ENCODE measurements around the gene FSTL4.

The FSTL4 gene

DNA sequence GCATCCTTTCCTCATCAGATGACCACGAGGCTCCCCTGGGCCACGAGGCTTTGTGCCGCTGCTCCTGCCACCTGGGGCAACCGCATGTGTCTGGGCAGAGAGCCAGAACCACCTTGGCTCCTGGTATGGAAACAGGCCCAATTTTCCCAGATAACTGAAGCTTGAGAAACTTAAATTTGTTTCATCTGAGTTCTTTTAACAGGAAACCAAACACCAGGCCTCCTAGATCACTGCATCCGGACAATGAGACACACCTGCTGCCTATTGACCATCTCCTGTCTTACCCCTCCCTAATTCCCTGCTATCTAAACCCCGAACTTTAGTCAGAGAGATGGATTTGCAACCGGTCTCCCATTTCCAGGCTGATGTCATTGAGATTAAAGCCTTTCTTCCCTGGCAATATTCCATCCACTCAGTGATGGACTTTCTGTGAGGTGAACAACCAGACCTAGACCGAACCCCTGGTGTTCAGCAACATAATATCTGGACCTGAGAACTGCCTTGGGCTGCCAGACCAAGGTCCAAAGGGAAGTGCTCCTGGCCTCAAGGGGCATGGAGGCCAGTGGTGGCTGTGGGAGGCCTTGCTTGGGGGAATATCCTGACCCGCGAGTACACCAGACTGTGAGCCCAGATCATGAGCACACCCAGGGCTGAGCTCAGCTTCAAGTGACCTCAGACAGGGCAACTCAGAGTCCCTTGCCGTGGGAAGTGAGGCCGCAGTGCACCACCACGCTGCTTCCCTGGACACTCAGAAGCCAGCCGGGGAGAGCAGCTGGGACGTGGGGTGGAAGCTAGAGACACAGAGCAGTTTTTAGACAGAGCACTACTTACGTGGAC lies 360.8 kb downstream of the FSTL4 start:
- no peak for DNase-seq

DNA sequence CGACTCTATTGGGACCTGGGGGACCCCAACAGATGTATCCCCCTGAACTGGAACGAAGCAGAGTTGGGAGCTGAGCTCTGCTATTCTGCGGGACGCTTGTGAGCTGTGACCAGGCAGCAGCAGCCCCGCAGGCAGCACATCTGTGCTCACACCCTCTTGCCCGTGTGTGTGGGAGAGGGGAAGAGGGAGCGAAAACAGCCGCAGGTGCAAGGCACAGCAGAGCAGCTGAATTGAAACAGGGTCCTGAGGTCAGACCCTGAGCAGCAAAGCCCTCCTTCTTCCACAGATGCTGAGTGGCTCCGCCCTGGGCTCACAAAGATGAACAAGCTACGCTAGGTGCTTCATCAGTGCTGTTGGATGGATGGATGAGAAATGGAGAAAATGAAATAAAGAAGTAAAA lies 361.8 kb downstream of the FSTL4 start:
- DNase-seq = no peak

DNA sequence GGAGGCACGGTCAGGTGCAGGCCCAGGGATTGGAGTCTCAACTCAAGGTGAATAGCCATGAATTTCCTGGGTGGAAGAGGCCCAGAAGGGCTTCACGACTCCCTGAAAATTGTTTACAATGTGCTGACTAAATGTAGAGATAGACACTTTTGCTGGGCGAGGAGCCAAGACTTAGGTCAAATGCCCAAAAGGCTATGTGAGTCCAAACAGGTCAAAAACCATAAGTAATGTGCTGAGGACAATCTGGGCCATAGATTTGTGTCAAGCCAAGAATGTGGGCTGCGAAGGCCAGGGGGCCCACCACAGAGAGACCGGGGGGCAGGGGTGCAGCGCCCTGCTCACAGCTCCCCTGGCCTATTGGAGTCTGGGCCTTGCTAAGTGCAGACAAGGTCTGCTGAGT lies 362.7 kb downstream of the FSTL4 start:
- DNase-seq = no peak

DNA sequence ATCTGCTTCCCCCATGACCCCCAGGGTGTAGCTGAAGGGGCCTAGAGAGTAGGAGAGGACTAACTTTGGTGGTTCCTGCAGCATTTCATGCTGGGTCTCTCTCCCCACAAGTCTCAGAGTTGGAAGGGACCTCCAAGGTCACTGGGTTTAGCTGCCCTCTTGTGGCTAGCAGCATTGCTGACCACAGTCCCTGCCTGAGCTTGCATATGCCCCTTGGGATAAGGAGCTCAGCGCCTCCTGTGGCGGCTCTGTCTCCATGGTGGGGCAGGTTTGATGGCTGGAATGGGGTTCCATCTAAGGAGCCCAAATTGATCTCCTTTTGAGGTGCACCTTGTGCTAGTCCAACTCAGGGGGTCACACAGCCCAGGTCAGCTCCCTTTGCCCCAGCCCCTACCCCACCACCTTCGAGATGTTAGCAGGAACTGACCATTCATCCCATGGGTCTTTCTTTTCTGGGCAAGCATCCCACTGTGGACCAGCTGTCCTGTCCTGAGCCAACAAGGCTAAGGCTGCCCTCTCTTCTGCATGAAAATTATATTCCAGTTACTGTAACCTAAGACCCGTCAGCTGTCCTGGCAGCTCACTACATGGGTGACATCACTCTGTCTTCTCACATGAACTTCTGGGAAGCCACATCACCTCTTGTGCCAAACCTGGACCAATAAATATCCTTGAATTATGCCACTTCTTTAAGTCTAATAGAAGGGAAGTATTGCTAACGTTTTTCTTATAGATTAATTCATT lies 364.3 kb downstream of the FSTL4 start:
- DNase-seq = no peak

DNA sequence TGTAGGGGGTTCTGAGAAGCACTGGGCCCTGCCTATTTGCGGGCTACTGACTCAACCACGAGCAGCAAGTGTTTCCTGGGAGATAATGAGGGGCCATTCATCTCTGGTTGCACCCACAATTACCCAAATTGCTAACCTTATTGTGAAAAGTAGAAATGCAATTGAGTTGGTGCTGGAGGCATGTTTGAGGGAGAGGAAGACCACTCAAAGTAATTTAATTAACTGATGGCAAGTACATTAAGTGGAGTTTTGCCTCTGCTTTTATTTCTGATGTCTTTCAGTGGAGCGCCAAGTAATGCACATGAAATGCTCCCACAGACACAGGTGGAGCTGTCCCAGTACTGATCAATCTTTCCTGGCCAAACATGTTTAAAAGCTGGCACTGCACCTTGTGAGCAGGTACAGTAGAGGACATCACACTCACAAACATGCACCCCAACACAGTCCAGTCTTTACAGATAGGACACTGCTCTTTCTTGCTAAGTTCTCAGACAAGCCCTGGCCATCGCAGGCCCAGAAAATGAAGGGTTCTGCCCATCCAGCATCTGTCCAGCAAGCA lies 365.1 kb downstream of the FSTL4 start:
- no peak for DNase-seq

DNA sequence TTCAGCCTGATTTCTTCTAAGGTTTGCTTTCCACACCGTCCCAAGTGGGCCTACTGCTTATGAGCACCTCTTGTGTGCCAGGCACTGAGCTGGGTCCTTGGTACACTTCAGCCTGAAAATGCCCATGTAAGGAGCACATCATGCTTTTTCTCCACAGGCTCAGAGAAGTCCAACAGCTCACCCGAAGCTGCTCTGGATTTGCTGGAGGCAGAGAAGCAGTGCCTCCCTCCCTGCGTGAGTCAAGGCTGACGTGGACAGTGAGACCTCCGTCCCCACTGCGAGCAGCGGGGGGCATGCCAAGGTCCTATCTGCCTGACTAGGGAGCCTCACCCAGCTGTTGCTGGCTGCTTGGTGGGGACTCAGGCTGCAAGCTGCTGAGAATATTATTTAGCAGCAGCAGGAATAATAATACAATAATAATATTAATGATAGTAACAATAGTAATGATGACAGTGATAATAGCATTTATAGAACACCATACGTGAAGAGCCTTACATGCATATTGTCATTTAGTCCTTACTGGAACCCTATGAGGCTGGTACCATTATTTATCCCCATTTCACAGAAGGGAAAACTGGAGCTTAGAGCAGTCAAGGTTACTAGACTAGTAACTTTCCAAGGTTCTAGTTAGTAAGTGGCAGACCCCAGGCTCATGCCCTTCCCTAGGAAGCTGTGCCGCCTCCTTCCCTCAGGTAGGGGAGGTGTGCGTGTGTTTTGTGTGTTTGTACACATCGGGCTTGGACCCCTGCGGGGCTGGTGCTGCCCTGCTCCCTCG lies 365.8 kb downstream of the FSTL4 start:
- DNase-seq = no peak

DNA sequence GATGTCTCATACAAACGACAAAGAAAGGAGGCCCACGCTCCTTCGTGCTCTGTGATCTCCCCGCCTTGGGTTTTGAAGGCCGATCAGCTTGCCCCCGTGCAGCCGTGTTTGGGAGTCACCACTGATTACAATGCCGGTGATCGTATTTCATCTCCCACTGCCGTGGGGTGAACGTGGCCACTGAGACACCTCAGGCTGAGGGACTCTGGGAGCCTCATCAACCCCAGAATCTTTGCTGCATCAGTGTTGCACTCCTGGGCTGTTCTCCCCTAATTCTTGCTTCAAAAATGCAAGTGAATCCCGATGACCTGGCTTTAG lies 366.3 kb downstream of the FSTL4 start:
- no peak for DNase-seq

DNA sequence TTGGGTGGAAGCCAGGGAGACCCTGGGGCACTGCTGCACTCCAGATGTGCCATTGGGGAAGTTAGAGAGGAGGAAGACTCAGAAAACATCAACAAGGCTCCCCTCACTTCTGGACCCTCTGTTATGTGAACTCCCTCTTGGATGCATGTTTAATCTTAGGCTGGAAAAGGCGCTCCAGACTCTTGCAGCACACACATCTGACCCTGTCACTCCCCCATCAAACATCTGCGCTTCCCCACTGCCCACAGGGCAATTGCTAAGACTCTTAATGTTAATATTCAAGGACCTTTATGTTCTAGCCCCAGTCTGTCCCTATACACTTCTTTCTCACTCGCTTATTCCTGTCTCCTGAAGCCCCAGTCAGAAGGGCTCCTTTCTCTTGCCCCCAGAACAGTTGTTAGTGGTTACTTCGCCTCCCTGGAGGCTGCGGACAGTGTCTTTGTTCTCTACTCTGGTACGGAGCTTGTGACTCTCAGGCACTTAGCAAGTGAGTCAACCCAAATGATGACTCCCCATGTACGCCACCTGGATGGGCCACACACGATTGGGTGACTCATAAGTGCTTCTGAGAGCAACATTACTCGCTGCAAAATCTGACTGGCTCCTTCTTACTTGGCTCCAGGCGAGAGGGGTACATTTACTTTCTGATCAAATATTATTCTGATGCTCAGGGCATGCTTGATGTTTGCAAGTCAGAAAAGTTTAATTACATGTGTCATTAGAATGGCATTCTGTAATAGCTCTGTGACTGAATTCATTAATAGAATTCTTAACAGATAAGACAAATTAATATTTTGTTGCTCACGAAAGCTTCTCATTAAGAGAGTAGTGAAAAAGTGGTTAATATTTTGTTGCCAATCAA lies 366.9 kb downstream of the FSTL4 start:
- DNase-seq = no peak

DNA sequence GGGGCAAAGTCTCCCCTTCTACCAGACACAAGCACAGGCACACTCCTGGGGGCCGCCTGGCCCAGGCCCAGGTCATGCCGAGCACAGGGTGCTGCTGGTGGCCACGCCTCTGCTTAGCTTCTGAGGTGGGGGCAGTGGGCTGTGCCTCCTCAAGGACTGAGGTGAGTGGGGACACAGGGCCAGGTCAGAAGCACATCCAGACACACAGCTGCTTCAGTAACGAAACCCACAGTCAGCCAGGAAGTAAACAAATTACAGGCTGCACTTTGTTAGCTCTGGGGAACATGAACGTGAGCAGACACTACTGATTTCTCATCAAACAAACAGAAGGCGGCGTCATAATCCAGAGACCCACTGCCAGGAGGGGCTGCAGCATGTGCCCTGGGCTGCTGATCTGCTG lies 368.1 kb downstream of the FSTL4 start:
- no peak for DNase-seq

DNA sequence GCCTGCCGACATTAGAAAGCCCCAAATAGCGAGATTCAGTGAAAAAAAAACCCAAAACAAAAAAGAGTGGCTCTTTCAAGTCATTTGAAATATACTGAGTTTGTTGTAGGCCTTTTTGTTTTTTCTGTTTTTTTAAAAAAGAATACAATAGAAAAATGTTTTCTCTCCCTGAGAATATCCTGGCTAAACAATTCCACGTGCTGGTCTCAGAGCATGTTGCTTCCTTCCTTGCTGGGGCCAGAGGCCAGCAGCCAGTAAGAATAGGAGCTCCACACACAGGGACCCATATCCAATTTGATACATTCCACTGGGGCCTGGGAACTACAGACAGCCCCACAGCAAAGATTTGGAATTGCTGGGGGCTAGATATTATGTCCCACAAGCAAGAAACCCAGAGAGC lies 369.1 kb downstream of the FSTL4 start:
- DNase-seq = no peak

DNA sequence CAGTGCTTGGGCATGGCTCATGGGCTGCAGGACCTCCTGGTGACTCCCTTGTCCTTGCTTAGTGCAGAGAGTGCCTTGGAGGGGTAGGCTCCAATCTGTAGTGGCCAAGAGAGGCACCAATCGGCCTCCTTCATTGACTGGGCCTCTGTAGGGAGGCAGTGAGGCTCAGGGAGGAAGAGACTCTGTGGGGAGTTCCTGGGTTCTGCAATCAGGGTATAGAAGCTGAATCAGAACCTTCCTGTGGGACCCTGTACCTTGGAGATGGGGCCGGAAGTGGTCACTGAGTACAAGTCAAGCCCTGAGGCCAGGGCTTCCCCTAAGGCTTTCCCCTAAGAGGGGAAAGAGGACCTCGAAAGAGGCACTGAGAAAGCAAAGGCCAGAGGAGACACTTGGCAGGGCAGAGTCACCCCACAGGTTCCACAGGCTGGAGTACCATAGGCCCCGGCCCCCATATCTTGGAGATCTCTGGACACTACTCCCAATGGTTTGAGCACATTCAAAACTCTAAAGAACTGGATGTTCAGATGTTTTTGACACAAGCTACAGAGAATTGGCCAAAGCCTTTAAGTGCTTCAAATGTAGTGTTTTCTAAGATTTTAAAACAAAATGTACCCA lies 370.0 kb downstream of the FSTL4 start:
- DNase-seq = no peak

DNA sequence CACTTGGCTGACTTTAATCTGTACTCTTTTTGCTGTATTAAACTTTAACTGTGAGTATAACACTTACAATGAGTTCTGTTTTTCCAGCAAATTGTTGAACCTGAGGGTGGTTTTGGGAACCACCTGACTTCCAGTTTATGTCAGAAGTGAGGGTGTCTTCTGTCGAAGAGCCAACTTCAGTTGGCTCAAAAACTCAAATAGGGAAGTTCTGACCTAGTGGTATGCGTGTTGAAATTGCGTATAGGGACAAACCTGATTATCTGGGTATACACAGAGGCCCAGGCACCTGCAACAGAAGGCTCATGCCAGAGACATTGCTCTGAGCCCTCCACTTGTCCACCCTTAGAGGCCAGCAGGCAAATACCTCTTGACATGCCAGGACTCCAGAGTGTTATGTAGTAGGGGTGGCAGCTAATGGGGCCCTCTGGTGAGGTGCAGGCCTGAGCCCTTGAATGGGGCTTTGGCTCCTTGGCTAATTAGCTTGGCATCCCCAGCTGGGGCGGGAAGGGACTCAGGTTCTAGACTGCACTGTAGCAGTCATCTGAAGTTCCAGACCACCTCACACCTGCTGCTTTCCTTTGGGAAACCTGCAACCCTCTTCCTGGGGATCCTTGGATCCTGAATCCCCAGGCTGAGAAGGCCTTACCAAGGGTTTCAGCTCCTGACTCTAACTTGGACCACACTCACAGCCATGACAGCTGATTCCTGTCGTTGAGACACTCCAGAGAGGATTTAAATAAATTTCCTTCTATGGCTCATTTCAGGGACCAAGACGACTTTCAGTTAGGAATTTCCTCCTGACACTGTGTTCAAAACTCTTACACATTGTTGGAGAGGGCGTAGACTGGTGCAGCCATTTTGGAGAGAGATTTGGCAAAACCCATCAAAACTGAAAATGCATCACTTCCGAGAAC lies 370.9 kb downstream of the FSTL4 start:
- DNase-seq = no peak

DNA sequence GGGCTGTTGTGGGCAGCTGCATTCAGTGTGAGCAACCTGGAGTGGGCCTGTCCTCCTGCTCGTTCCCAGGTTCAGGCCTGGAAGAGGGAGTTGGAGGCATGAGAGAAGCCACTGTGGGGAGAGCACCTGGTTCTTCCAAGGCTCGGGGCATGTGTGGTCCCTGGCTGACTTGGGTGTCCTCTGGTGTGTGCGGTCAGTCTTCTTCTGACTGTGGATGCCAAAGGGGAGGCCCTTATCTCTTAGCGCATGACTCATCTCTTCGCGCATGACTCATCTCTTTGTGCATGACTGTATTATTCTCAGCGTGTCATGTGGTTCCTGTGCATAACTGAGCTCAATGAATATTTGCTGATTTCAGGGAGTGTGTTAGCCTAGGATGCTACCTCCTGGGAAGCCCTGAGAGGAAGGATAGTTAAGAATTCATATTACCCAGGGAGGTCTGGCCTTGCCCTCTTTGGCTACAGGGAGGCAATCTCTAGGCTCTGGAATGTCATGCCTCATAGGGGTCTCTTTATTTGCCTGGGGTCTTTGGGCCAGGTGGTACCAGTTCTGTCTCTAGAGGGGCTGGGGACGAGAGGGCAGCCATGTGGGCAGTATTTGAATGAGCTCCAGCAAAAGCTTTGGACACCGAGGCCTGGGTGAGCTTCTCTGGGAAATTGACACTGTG lies 371.8 kb downstream of the FSTL4 start:
- DNase-seq = no peak

DNA sequence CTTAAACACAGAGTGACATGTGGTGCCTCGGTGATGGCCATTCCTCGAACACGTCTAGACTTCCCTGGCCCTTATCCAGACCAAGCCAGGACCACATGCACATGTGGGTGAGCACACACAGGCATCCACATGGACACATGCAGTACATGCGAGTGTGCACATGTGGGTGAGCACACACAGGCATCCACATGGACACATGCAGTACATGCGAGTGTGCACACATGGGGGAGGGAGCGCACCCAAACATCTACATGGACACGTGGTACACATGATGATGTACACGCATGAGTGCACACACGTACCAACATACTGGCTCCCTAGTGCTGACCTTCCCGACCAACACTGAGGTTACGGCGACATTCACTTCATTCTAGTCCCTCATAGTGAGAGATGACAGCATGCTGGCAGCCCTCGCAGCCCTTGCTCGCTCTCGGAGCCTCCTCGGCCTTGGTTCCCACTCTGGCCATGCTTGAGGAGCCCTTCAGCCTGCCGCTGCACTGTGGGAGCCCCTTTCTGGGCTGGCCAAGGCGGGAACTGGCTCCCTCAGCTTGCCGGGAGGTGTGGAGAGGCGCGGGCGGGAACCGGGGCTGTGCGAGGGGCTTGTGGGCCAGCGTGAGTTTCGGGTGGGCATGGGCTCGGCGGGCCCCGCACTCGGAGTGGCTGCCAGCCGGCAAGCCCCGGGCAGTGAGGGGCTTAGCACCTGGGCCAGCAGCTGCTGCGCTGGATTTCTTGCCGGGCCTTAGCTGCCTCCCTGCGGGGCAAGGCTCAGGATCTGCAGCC lies 373.7 kb downstream of the FSTL4 start:
- no peak for DNase-seq

DNA sequence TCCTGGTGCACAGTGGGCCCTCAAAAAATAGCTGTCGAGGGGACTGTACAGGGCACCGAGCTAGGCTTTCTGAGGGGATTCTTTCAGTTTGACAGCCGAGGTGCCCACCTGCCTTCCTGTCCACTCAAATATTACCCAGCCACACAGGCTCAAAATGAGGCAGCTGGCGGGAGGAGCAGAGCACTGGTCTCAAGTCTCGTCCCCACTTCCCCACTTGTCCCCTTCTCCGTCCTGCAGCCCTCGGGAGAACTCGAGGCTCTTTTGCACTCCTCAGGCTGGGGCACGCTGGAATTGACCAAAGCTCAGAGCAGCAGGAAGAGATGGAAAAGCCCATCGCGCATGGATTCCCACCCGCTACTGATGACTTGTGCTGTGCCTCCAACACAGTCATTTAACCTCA lies 375.4 kb downstream of the FSTL4 start:
- DNase-seq = no peak

DNA sequence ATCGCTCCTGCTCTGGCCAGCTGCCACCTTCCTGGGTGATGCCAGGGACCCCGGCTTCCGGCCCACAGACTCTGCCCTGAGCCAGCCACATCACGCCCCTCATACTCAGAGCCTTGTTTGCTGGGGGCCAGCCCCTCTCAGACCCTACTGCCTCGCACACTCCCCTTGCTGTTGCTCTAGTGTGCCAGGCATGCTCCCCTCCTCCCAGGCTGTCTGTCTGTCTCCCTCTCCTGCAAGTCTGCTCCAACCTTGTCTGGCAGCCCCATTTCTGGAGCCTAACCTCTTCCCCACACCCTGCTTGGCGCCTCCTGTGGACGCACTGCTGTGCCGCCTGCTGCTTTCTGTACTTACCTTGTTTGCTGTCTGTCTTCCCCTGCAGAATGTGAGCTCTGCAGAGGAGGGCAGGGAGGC lies 375.8 kb downstream of the FSTL4 start:
- DNase-seq = no peak

DNA sequence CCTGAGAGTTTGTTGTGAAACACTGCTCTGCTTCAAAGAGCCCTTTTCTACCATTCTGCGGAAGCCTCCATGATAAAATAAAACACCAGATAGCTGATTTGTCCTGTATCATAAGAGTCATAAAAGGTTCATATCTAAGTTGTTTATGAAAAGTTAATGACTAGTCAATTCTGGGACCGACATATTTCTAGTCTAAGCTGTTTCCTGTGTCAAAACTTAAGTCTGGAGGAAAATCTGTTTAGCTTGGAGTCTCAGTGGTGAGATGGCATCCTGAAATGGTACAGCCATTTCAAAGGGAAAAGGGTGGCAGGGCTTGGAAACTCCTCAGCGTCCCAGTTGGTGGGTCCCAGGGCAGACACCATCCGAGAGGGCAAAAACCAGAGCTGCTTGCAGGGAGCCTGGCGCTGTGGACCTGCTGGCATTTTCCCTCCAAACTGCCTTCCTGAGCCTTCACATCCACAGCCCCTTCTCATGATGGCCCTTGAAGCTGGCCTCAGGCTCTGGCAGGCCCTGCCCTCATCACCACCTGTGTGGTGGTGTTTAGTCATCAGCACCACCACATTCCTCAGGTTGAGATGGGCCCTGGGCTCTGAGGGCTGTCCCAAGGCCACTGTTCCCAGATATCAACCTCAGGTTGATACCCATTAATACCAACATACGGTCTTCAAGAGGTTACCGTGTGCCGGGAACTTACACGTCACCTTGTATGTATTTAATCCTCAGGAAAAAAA lies 376.5 kb downstream of the FSTL4 start:
- DNase-seq = no peak

DNA sequence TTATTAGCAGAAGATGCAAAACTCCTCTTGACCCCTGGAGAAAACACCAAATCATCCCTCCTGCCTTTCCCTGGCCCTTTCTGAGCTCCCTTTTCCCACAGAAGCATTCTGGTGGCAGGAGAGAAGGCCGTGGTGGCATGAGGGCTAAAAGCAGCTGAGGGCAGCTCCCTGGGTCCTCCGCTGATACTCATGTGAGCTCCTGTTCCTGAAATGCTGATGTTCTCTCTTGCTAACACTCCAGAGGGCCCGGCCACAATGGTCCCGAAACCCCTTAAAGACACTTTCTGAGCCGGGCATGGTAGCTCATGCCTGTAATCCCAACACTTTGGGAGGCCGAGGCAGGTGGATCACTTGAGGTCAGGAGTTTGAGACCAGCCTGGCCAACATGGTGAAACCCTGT lies 377.4 kb downstream of the FSTL4 start:
- DNase-seq = no peak

DNA sequence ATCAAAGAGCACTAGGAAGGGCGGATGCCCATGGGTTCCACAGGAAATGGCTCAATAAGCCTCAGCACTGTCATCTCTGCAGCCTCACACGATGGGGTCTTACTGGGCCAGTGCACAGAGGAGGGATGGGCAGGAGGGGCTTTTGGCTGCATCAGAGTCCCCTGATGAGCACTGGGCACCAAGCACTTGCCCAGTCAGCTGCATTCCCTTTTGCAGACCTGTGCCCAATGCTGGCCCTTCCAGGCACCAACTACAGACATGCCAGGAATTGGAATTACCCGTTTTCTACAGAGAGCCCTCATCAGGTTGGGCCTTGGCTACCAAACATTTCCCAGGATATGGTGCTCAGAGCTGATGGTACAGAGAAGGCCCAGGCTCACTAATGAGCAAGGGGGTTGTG lies 378.1 kb downstream of the FSTL4 start:
- no peak for DNase-seq
